ENCODE data around the gene TCERG1L.
"Not testable (repeated sequence)": the region's sequence is repeated elsewhere in the genome, so short reads cannot be mapped to it uniquely, and the experiment has no call there.

Gene TCERG1L

GRCh38 chr10:131311661-131312477 is at the start of gene TCERG1L:
Gene TCERG1L, minus strand, starts transcription at chr10:131311721. Its CDS starts 86 bp downstream, at chr10:131311635.
- DNase-seq (ENCODE audit: low read depth in 2 of 2), result no peak

- no peak for DNase-seq (ENCODE audit: low read depth in 2 of 2)
Measured at GRCh38 chr10:131358741-131359442, 47.4 kb upstream of the TCERG1L start.

- DNase-seq (ENCODE audit: low read depth in 2 of 2), result no peak
Measured at GRCh38 chr10:131356442-131356841, 44.9 kb upstream of the TCERG1L start.

- no peak for DNase-seq (ENCODE audit: low read depth in 2 of 2)
Measured at GRCh38 chr10:131355881-131356280, 44.4 kb upstream of the TCERG1L start.

- no peak for DNase-seq (ENCODE audit: low read depth in 2 of 2)
Measured at GRCh38 chr10:131355056-131355455, 43.5 kb upstream of the TCERG1L start.

- DNase-seq (ENCODE audit: low read depth in 2 of 2), result no peak
Measured at GRCh38 chr10:131354380-131354779, 42.9 kb upstream of the TCERG1L start.

- DNase-seq (ENCODE audit: low read depth in 2 of 2), result no peak
Measured at GRCh38 chr10:131352765-131353290, 41.3 kb upstream of the TCERG1L start.

- no peak for DNase-seq (ENCODE audit: low read depth in 2 of 2)
Measured at GRCh38 chr10:131350660-131351059, 39.1 kb upstream of the TCERG1L start.

- DNase-seq (ENCODE audit: low read depth in 2 of 2), result no peak
Measured at GRCh38 chr10:131350245-131350644, 38.7 kb upstream of the TCERG1L start.

GRCh38 chr10:131346456-131346855 is 34.9 kb upstream of the TCERG1L start:
- no peak for DNase-seq (ENCODE audit: low read depth in 2 of 2)

GRCh38 chr10:131345691-131346090 is 34.2 kb upstream of the TCERG1L start:
- DNase-seq (ENCODE audit: low read depth in 2 of 2), result no peak

- DNase-seq (ENCODE audit: low read depth in 2 of 2), result no peak
Measured at GRCh38 chr10:131344747-131345146, 33.2 kb upstream of the TCERG1L start.

- no peak for DNase-seq (ENCODE audit: low read depth in 2 of 2)
Measured at GRCh38 chr10:131337741-131338140, 26.2 kb upstream of the TCERG1L start.

- no peak for DNase-seq (ENCODE audit: low read depth in 2 of 2)
Measured at GRCh38 chr10:131332821-131333220, 21.3 kb upstream of the TCERG1L start.

GRCh38 chr10:131323880-131324279 is 12.4 kb upstream of the TCERG1L start:
- no peak for DNase-seq (ENCODE audit: low read depth in 2 of 2)

- no peak for DNase-seq (ENCODE audit: low read depth in 2 of 2)
Measured at GRCh38 chr10:131323025-131323424, 11.5 kb upstream of the TCERG1L start.

GRCh38 chr10:131322575-131322974 is 11.1 kb upstream of the TCERG1L start:
- DNase-seq (ENCODE audit: low read depth in 2 of 2), result not testable (repeated sequence)

GRCh38 chr10:131320860-131321604 is 9.5 kb upstream of the TCERG1L start:
- no peak for DNase-seq (ENCODE audit: low read depth in 2 of 2)

- no peak for DNase-seq (ENCODE audit: low read depth in 2 of 2)
Measured at GRCh38 chr10:131318814-131319213, 7.3 kb upstream of the TCERG1L start.

- DNase-seq (ENCODE audit: low read depth in 2 of 2), result no peak
Measured at GRCh38 chr10:131318291-131318690, 6.8 kb upstream of the TCERG1L start.

GRCh38 chr10:131316321-131317075 is 5.0 kb upstream of the TCERG1L start:
- DNase-seq (ENCODE audit: low read depth in 2 of 2), result no peak

All from stimulated activated CD8-positive, alpha-beta memory T cell treated with anti-CD3 and anti-CD28 coated beads, Interleukin-2, amount 100 ng/mL, for 48 hours (primary cell).